Lower leg skin (tissue), 3 donors: ENCODE measurements around the gene SLC46A1.

ENCODE experiments used
- CTCF ChIP-seq, 3 donors: fragments of 450-650 bp; IDR thresholded peaks; one replicate each; pipeline ENCODE4 v1.5.1; 2016; ENCODE audit warnings: antibody characterized with exemption in 3 of 3, mild to moderate bottlenecking in 3 of 3, moderate library complexity in 2 of 3
- POLR2A ChIP-seq, 2 donors: fragments of 450-650 bp; IDR thresholded peaks; one replicate each; pipeline ENCODE4 v1.6.1; 2016 to 2017; ENCODE audit warnings: antibody characterized with exemption in 2 of 2, mild to moderate bottlenecking in 1 of 2, moderate library complexity in 1 of 2

GRCh38 chr17:28348979-28349378, 57.0 kb downstream of the SLC46A1 start:
- TF ChIP-seq CTCF (IDR thresholded peaks at IDR 0.05) (no peak), POLR2A (IDR thresholded peaks at IDR 0.05) (no peak)
